Hematopoietic multipotent progenitor cell treated with erythropoietin and hydrocortisone succinate and interleukin-3 and kit ligand, for 8 days (in vitro differentiated cells): ENCODE results near the gene PTH2.

ENCODE experiments used
- DNase-seq: peaks from one replicate; pipeline ENCODE4 v3.0.0-alpha.2; 2015

The PTH2 gene

DNA sequence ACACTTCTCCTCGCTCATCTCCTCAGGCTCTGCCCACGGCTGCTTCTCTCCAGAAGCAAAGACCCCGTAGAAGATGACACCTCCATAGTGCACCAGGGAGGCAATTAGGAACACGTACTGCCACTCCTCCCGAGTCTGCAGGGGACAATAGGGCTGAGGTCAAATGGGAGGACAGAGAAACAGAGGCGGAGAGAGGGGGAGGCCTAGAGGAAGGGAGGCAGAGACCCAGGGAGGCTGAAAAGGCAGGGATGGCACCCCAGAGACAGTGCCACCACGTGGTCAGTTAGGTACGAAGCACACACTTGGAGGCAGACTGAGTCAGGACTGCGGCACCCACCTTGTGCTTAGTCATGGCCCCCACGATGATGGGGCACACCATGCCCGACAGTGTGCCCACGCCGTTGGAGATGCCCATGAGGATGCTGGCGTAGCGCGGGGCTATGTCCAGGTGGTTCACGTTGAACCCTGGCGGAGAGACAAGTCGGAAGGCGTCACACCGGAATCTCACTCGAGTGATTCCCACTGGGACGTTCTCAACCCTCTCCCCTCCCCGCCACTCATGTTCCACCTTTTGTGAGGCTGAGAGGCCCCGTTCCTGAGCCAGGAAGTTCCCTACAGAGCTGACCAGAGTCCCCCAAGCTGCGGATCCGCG lies 7.6 kb upstream of the PTH2 start:
- peak; percentile 46 for DNase-seq

DNA sequence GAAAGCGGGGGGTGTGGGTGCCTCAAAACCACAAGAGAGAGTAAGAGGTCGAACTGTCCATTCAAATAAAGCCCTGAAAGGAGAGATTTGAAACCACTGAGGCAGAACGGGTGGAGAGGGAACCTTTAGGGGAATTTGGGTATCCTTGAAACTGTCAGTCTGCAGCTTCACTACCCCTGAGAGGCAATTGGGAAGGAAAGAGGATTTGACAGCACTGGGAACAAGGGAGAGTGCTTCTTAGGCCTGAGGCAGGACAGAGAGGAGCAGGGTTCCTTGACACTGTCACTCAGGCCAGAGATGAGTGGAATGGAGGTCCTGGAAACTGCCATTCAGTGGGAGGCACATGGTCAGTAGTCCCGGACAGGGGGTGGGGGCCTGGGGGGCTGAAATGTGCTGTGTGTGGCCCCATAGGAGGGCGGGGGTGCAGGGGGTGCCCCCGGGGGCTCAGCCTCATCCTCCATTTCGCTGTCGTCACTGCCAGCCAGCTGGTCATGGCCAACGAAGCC lies 7.0 kb upstream of the PTH2 start:
- no peak for DNase-seq

DNA sequence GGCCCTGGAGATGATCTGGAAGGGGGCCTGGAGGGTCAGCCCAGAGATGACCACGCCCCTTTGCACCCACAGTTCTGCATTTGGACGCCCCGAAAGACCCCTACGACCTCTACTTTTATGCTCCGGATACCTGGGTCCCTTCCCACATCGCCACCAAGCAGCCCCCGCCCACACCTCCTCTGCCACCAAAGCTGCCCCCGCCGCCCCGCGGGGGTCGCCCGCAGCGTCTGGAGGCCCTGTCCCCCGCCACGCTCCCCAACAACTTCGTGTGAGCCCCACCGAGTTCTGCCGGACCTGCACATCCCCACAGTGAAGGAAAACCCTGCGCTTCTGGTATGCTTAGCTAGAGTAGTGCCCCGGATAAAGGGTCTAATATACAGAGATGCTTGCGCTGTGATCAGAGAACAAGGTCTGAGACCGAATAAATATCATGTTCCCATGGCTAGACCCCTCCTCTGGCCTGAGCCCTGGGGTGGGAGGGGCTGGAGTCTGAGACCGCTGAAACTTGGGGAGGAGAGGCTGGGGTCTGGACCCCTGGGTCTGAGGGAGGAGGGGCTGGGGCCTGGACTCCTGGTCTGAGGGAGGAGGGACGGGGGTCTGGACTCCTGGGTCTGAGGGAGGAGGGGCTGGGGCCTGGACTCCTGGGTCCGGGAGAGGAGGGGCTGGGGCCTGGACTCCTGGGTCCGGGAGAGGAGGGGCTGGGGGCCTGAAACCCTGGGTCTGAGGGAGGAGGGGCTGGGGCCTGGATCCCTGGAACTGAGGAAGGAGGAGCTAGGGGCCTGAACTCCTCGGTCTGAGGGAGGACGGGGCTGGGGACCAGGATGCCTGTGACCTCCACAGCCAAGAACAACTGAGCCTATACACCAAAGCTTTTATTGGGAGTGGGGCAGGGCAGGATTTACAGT lies 5.6 kb upstream of the PTH2 start:
- DNase-seq: no peak

DNA sequence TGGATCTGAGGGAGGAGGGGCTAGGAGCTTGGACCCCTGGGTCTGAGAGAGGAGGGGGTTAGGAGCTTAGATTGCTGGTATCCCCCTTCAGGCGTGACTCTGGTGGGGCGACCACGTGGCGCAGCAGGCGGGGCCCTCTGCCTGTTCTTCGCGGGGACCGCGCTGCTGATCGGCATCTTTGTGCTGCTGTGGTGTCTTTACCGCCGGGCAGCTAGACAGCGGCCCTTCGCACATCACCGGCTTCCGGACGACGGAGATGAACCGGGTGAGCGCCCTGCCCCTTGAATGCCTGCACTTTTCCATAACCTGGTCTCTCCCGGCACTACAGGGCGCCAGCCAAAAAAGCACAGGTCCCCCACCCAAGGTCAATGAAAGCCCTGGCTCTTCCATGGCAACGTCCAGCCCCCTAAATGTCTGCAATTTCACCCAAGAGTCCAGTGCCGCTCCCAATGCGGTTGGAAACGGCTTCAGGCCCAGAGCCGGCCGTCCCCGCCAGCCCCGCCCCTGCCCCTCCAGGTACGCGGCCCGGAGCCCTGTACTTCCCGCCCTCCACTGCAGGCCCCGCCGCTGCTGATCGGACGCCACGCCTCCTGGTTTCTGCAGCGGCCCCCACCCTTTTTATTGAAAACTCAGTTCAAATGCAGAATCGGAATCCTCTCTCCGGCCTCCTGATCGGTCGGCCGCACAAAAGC lies 4.8 kb upstream of the PTH2 start:
- no peak for DNase-seq

DNA sequence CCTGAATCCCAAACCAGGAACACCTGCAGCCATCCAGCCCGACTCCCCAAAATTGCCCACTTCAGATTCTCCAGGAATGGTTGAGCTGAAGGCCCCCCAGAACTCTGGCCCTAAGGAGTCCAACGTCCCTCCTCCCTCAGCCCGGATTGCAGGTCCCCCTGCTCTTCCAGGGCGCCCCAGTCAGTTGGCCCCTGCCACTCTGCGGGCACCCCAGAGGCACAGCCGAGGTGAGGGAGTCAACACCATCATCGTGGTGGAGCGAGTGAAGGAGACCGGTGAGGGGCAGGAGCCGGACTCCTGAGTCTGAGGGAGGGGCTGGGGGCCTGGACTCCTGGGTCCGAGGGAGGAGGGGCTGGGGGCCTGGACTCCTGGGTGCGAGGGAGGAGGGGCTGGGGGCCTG lies 4.1 kb upstream of the PTH2 start:
- no peak for DNase-seq

DNA sequence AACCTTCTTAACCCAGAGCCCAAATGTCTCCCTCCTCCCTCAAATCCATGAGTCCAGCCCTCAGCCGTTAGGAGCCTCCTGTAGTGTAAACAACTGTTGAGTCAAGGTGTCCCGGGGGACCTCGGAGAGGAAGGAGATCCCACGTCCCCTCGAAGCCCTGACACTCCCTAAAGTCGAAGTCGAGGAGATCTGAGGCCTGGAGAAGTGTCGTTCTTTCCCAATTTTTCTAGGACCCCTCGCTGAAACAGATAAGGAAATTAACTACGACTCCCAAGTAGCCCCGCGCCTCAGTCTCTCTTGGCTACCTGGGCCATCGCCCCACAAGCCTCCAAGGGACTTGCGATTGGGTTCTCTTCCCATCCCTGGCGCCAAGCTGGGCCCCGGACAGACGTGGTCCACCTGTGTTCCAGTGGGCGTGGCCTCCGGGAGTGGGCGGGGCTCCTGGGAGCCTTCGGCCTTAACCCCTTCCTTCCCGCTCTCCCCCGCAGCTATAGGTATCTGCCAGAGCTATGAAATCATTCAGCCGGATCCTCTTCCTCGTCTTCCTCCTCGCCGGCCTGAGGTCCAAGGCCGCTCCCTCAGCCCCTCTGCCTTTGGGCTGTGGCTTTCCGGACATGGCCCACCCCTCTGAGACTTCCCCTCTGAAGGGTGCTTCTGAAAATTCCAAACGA lies 2.8 kb upstream of the PTH2 start:
- no peak for DNase-seq

DNA sequence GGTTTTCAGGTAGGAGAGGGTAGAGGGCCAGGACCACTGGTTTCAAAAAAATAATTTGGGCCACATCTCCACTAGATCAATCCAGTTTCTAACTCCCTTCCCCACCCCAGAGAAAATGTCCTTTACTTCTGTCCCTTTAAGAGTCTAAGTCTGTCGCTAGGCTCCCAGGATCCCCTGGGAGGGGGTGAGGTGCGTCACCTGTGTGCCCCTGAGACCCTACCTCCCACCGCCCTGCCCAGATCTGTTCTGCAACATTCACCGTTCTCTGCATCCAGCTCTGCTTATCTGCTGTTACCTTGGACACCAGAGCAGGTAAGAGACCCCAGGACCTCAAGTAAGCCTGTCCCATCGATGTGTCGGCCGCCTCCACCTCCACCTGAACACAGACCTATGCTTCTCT lies 1.9 kb upstream of the PTH2 start, which contains the start of gene GFY:
GFY (plus strand) TSS at position 211 of the 400 bp plus-strand sequence. CDS start 1,043 bp downstream, outside the sequence.
- no peak for DNase-seq

DNA sequence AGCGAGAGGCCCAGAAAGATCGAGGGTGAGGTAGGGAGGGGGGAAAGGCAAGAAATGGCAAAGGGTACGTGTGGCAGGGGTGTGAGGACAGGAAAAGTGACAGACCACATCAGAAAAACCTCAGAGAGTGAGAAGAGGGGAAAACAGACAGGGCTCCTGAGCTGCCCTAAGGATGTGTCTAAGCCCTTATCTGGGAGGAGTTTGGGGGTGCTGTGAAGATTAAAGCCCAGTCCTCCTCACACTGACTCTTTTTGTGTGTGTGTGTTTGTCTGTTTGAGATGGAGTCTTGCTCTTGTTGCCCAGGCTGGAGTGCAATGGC lies 703 bp upstream of the PTH2 start:
- DNase-seq: no peak

DNA sequence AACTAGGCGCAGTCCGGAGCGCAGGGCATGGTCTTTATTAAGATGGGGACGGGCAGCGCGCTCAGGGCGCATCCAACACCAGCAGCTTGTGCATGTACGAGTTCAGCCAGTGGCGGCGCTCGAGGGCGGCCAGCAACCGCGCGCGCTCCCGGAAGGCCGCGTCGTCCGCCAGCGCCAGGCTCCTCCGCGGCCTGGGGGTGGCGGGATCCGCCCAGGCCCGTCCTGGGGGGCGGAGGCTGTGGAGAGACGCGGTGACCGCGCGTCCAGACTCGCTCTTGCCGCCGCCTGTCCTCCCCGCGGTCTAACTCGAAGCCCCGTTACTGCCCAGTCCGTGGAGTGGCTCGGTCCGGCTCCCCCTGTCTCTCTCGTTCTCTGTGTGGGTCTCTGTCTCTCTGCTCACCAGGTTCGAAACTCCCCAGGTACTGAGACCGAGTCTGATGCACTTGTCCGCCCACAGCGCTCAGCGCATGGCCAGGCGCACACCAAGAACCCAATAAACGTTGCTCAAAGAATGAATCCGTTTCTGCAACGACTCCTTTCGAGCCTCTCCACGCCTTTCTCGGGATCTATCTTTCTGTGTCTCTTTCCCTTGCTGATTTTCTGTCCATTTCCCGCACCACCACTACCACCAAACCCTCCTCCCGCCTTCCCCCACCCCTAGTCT lies 702 bp downstream of the PTH2 start:
- peak; percentile 26 for DNase-seq

DNA sequence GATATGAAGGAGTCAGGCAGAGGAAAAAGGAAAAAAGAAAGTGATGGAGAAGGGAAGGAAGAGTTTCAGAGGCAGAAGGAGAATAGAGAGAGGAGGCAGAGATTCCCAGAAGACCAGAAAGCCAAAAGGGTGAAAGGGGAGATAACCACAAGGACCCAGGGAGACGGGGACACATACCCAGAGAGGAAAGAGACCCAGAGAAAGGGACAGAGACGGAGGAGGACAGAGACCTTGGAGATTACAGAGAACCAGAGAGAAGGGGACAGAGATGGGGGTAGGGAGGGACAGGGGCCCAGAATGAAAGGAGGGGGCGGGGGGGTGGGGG lies 1.4 kb downstream of the PTH2 start:
- DNase-seq: no peak

DNA sequence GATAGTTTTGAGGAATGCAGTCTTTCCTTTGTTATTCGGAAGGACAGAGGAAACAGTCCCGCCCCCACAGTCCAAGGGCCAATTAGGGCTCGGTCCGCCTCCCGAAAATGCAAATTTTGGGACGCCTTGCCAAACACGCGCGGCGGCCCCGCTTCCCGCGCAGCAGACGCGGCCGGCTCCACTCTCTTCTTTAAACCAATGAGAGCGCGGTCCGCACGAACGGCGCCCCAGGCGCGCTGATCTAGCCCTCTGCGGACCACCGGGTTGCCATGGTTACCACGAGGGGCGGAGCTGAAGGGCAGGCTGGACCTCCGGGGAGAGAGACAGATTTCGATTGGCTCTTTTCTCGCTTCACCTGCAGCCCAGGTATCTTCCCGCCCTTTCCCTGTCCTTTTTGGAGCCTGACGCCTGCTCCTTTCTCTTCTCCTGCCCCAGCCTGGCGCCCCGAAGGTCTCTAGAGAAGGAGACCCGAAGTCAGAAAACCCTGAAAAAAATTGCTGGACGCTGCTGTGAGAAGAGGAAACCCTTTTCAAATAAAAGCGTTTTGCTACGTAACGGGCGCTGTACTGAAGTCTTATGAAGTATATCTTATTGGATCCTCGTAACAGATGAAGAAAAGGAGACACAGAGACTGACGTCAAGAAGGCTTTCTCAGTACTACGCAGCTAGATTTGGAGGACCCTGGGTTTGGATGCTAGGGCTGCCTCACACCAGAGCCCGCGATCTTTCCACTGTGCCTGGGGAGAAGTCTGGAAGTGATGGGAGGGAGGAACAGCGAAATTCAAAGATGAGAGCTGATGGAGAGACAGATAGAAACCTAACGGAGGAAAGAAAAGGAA lies 2.0 kb downstream of the PTH2 start:
- peak; percentile 54 for DNase-seq

DNA sequence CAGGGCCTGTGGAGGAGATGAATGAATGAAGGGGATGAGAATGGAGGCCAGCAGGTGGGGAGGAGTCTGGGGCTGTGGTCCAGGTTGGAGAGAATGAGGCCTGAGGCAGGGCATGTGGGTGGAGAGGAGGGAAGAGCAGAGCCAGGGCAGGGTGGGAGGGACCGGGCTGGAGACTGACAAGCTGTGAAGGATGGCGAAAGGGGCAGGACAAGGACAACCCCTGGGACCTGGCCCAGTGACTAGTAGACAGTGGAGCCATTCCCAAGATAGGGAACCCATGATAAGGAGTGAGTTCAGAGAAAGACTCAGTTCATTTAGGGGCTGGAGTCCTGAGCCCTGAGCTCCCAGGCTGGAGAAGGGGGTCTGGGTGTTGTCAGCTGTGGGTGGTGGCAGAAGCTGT lies 3.0 kb downstream of the PTH2 start:
- DNase-seq: no peak

DNA sequence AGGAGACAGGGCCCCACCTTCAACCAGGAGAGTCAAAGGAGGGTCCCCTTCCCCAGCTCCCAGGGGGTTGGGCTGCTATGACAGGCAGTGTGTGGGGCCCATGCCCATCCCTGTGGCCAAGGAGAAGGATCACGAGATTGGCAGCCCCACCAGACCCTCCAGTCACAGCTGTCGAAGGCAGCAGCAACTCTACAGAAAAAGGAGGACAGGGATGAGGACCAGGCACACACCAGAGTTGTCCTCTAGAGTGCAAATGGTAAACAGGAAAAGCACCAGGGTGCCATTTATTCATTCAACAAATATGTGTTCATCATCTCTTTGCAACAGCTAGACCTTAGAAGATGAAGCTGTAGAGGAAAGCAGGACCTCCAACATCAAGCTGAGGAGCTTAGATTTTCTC lies 4.1 kb downstream of the PTH2 start:
- no peak for DNase-seq

DNA sequence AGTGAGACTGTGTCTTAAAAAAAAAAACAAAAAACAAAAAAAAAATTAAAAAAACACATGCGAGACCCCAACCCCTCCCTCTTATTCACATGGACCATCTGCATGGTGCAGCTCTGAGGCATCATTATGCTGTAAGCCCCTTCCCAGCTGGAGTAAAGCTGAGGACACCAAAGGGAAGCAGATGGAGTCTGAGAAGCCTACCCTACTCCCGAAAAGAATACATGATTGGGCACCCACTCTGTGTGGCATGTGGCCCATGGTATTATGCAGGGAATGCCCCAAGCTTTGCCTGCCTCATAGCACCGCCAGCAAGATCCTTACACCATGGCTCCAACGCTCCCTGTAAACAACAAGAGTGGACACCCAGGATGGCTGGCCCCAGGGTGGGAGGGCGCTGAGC lies 4.7 kb downstream of the PTH2 start:
- no peak for DNase-seq

DNA sequence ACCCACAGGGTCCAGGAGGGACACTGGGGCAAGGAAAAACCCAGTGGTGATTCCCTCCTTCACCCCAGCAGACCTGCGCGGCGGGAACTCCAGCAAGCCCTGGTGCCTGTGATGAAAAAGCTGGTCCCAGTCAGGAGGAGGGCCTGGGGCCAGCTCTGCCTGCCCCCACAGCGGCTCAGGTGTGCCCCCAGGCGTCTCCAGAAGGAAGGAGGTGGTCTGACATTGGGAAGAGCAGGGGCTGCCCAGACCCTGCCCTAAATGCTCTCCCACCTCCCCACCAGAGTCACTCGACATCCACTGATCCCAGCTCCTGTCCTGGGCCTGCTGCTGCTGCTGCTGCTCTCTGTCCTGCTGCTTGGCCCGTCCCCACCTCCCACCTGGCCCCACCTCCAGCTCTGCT lies 6.2 kb downstream of the PTH2 start:
- no peak for DNase-seq

DNA sequence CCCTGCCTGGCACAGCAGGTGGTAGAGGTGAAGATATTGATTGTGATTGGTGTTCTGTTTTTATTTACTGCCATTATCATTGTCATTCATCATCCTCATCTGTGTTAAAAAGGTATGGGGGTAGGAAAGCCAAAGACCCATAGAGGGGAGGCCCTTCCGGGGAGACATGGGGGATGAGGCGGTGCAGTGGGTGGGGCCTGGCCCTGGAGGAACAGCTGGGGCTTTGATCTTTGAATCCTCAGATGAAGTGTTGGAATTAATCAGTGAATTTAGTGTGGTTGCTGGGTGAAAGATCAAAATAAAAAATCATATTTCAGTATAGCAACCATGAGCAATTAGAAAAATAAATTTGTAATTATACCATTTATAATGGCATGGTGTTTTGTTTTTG lies 7.4 kb downstream of the PTH2 start:
- DNase-seq: no peak

DNA sequence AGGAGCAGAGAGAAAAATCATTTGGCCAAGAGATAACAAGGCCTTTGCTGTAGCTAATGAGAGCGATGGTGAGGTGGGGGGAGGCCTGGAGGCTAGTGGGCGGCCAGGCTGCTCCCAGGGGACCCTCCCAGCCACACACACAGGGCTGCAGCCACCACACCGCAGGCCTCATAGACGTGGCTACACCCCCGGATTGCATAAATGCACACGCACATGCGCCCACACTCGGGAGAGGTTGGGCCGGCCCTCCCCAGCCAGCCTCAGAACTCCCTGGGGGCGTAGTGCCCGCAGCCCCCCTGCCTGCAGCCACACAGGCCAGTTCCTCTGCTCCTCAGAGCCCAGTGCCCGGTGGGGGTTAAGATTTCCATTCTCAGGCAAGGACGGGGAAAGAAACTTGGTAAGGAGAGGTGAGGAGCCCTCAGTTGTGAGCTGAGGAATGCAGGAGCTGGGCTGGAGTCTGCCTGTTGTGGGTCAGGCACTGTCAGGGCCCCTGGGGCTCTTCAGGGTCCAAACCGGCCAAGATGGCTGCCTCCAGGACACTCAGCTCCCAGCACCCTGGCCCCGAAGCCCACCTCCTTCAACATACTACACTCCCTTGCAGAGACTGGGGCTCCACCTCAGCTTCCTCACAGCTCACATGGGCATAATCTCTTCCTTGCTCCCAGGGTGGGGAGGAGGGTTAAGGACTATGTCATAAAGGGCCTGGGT lies 8.0 kb downstream of the PTH2 start:
- no peak for DNase-seq

DNA sequence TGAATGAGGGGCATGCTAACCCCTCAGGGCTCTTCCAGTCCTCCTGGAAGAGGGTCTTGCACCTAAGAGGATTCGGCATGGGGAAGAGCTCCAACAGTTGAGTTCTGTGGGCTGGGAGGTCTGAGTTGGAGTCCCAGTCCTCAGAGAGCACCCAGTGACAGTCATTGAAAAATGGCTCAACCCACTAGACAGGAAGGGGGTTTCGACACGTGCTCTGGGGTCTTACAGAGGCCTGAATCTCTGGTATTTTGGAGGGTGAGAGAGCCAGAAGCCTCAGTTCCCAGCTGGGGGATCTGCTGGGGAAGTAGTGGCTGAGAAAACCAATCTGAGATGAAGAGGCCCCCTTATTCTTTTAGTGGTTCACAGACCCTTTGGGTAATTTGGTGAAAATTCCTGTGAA lies 9.0 kb downstream of the PTH2 start:
- no peak for DNase-seq

DNA sequence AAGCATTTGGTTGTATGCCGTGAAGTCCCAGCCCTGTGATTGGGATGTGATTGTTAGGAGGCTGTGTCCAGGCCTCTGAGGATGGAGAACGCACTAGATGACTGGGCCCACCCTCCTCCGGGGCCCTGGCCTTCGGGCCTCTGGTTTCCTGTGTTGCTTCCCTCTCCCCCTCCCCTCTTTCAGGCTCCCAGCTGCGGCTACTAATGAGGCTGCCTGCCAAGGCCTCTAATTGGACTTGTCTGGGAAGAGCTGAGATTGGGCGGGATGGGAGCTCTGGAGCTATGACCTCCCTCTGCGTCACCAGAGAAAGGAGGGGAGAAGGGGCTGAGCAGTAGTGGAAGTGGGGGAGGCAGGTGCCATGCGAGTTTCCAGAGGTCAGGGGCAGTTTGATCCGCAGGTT lies 9.9 kb downstream of the PTH2 start:
- DNase-seq: no peak

DNA sequence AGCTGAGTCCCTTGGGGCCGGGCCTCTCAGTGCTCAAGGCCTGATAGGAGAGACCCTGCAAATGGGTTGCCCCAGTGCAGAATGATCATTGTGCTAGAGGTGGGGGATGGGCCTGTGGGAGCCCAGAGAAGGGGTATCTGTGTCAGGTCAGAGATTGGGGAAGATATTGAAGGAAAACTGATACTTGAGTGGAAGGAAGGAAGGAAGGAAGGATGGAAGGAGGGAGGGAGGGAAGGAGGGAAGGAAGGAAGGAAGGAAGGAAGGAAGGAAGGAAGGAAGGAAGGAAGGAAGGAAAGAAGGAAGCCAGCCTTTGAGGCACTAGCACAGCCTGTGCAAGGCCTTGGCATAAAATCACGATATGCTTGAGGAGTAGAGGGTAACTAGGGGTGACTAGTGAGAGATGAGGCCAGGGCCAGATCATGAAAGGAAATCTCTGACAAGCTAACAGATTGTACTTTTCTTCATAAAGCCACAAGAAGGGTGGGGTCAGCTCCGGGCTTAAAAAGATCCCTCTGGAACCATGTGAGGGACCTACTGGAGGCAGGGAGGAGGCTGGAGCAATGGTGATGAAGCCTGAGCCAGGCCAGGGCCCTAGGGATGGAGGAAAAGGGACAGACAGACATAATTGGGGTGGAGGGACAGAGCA lies 11.4 kb downstream of the PTH2 start:
- no peak for DNase-seq
